ENCODE data around the gene PASK. TPM values are rescaled to one million over a fixed set of nuclear protein-coding genes. Genes with fewer than 3 reads are reported as not detected.

The PASK gene
- total and polyA plus RNA-seq, 12 donors = 0.72 to 8.9 (median 3.6) TPM

DNA sequence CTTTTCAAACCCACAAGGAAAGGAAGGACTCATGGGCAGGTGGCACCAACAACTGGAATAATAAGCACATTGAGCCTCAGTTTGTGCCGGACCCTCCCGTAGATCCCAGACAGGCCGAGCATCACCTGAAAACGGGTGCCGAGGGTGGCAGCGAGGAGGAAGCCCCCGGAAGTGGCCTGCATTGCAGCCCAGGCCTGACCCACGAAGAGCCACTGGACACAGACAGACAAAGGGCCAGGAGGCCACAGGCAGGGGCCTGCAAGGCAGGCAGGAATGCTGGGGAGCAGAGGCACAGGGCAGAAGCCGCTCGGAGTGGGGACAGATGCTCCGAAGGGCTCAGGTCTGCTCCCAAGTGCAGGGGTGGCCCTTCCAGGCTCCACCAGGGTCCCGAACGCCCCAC, 78.9 kb downstream of the PASK start:
- WGBS, 4 donors = 91 to 95% (median 93%) methylated on average over 10 to 13 of the region's 13 CpGs
- H3K27me3 ChIP-seq = no peaks in the 10 kb centered on the region
- H3K27ac ChIP-seq = no peak overlapping the region
- DNase-seq = peak in 2 of 7 donors; percentile 8 to 35
- intact Hi-C loops (cut with DNase I) = no loop called here
- H3K4me3 ChIP-seq = no peak overlapping the region
- H3K4me1 ChIP-seq (replicated peaks in 1 of 2) = no peaks in the 10 kb centered on the region
- peaks cover 0 to 18% of the 10 kb centered on the region in 2 donors for H3K36me3 ChIP-seq (replicated peaks in 1 of 2)
- TF ChIP-seq POLR2A (IDR thresholded peaks at IDR 0.05) = no peak
- TF ChIP-seq, protein P1, sequence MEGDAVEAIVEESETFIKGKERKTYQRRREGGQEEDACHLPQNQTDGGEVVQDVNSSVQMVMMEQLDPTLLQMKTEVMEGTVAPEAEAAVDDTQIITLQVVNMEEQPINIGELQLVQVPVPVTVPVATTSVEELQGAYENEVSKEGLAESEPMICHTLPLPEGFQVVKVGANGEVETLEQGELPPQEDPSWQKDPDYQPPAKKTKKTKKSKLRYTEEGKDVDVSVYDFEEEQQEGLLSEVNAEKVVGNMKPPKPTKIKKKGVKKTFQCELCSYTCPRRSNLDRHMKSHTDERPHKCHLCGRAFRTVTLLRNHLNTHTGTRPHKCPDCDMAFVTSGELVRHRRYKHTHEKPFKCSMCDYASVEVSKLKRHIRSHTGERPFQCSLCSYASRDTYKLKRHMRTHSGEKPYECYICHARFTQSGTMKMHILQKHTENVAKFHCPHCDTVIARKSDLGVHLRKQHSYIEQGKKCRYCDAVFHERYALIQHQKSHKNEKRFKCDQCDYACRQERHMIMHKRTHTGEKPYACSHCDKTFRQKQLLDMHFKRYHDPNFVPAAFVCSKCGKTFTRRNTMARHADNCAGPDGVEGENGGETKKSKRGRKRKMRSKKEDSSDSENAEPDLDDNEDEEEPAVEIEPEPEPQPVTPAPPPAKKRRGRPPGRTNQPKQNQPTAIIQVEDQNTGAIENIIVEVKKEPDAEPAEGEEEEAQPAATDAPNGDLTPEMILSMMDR (IDR thresholded peaks at IDR 0.05) = no peak
- no peaks in the 10 kb centered on the region for H3K9me3 ChIP-seq (replicated peaks in 1 of 3)

DNA sequence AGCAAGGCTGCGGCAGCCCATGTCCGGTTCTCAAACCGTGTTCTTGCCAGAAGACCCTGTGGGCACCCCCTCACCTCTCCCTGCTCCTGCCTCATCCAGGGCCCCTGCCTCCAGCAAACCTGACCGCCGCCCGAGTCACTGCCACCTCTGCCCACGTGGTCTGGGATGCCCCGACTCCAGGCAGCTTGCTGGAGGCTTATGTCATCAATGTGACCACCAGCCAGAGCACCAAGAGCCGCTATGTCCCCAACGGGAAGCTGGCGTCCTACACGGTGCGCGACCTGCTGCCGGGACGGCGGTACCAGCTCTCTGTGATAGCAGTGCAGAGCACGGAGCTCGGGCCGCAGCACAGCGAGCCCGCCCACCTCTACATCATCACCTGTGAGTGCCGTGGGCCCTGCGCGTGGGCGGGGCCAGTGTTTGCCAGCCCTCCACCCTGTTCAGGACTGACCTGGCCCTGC, 79.4 kb downstream of the PASK start:
- H3K4me3 ChIP-seq = no peak overlapping the region
- H3K36me3 ChIP-seq (replicated peaks in 1 of 2) = peaks cover 0 to 13% of the 10 kb centered on the region in 2 donors
- H3K4me1 ChIP-seq (replicated peaks in 1 of 2) = no peaks in the 10 kb centered on the region
- H3K9me3 ChIP-seq (replicated peaks in 1 of 3) = no peaks in the 10 kb centered on the region
- H3K27ac ChIP-seq = no peak overlapping the region
- H3K27me3 ChIP-seq = no peaks in the 10 kb centered on the region
- intact Hi-C loops (cut with DNase I) = loop anchor here in 1 of 2 donors (10.0 kb wide), 1 partner anchor 215 kb away; no protein-coding TSS in a partner anchor
- TF ChIP-seq, protein P1 (IDR thresholded peaks at IDR 0.05) = no peak
- TF ChIP-seq POLR2A (IDR thresholded peaks at IDR 0.05) = no peak
- WGBS, 4 donors = 84 to 90% (median 85%) methylated on average over 22 to 26 of the region's 26 CpGs
- peak in 2 of 7 donors; percentile 5 to 45 for DNase-seq

DNA sequence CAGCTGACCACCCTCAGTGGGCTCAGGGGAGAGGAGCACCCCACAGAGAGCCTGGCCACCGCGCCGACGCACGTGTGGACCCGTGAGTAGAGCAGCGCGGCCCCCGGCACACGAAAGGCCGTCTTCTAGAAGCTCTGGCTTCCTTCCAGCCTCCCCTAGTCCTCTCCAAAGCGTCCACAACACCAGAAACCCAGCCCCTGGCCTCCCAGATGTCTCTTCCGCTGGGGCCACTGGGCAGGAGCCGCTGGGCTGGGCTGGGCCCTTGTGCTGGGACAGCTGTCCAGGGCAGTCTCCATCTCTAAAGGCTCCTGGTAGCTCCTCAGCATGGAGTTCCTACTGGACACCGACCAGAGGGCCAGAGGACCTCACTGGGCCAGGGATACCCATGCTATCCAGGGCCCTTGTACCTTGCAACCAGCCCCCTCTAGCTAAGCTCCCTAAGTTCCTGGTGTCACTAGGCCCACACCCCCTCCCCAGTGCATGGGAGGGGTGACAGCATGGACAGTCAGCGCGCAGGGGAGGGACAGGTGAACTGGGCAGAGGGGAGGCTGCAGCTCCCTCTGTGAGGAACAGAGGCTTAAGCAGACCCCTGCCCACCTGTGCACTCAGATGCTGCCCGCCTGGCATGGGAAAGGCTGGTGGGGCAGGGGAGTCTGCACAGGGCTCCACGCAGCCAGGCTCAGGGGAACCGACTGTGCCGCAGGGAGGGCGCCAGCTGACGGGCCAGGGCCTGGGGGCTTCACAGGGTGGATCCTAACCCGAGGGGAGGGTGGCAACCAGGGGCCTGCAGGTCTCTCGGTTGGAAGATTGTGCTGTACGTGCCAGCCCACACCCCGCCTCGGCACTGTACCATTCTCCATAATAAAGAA, 80.1 kb downstream of the PASK start:
- H3K4me1 ChIP-seq (replicated peaks in 1 of 2) = no peaks in the 10 kb centered on the region
- DNase-seq = peak in 2 of 7 donors; percentile 13 to 30
- TF ChIP-seq POLR2A (IDR thresholded peaks at IDR 0.05) = no peak
- TF ChIP-seq, protein P1 (IDR thresholded peaks at IDR 0.05) = no peak
- H3K4me3 ChIP-seq = no peak overlapping the region
- 73 to 96% (median 94%) methylated on average over 3 to 28 of the region's 28 CpGs for WGBS, 4 donors
- H3K27ac ChIP-seq = no peak overlapping the region
- H3K27me3 ChIP-seq = no peaks in the 10 kb centered on the region
- intact Hi-C loops (cut with DNase I) = loop anchor here in 1 of 2 donors (10.0 kb wide), 1 partner anchor 214 kb away; no protein-coding TSS in a partner anchor
- peaks cover 0 to 7% of the 10 kb centered on the region in 2 donors for H3K36me3 ChIP-seq (replicated peaks in 1 of 2)
- H3K9me3 ChIP-seq (replicated peaks in 1 of 3) = no peaks in the 10 kb centered on the region

DNA sequence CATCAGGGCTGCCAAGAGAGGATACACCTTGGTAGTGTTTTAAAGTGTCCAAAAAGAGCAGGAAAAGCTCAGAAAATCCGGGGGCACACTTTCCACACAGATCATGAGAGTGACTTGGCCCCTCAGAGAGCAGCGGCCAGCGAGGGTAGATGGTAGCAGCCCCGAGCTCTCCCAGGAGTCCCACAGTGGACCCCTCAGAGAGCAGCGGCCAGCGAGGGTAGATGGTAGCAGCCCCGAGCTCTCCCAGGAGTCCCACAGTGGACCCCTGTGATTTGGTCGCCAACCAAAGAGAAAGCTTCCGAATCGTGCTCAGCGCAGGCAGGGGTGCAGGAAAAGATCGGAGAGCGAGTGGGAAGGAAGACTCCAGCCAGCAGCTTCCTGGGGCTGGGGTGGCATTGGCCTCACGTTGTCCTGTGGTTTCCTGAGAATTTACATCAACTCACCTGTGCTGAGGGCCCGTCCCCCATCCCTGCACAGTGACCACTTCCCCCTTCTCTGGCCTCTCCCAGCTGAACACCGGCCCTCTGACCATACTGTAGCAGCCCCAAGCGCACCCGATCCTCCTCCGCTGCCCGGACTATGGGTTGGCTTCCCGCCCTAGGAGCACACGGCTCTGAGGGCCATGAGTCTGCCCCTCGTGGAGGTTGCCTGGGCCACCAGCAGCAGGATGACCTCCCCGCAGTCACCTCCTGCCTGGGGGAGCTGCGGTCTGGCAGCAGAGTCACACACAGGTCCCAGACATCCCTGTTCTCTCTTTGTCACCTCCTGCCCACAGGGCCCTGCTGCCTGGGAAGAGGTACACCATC, 80.9 kb downstream of the PASK start:
- Histone ChIP-seq H3K27ac (no peak overlapping the region), H3K27me3 (no peaks in the 10 kb centered on the region), H3K36me3 (replicated peaks in 1 of 2) (no peaks in the 10 kb centered on the region), H3K4me1 (replicated peaks in 1 of 2) (peaks cover 0 to 4% of the 10 kb centered on the region in 2 donors), H3K4me3 (no peak overlapping the region), H3K9me3 (replicated peaks in 1 of 3) (no peaks in the 10 kb centered on the region)
- TF ChIP-seq POLR2A (IDR thresholded peaks at IDR 0.05) = no peak
- TF ChIP-seq, protein P1 (IDR thresholded peaks at IDR 0.05) = no peak
- peak in 2 of 7 donors; percentile 8 to 28 for DNase-seq
- intact Hi-C loops (cut with DNase I) = loop anchor here in 1 of 2 donors (10.0 kb wide), 1 partner anchor 214 kb away; no protein-coding TSS in a partner anchor
- 86 to 95% (median 90%) methylated on average over 14 to 25 of the region's 25 CpGs for WGBS, 4 donors
